Activated T-helper 1 cell treated with Interleukin-2 at 50 U/mL for 16 hours (primary cell): ENCODE results near the gene ASGR2.
"Not testable (repeated sequence)": the region's sequence is repeated elsewhere in the genome, so short reads cannot be mapped to it uniquely, and the experiment has no call there.

Source experiments
- DNase-seq: peaks from one replicate; pipeline ENCODE4 v3.0.0-alpha.2; 2020; ENCODE audit warnings: low read depth

ASGR2 gene

DNA sequence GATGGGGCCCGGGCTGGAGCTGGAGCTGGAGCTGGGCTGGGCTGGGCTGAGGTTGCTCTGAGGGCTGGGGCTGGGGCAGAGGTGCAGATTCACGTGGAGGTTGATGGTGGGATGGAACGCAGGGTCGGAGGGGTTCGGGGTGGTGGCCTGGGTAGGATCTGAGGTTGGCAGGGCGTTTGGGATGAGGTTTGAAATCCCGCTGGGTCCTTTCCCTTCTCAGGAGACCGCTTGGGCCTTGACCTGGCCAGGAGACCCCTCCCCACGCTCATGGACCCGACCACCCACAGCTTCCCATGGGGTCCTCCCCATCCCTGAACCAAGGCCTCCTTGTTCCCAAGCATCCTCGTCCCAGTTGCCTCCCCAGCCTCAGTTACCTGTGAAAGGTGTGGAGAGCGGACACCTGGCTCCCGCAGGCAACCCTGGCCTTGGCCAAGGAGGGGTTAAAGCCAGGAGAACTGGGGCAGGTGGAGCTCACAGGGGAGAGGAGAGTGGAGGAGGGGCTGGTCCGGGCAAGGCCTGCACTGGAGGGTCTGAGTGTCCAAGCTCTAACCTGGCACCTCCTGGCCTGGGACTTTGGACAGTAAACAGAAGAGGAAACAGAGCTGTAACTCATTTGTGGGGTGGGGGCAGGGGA is at the start of gene ASGR2:
ASGR2 (minus strand) TSS at position 582 of the 634 bp plus-strand sequence. CDS start 582 bp downstream, outside the sequence.
- DNase-seq, result no peak

DNA sequence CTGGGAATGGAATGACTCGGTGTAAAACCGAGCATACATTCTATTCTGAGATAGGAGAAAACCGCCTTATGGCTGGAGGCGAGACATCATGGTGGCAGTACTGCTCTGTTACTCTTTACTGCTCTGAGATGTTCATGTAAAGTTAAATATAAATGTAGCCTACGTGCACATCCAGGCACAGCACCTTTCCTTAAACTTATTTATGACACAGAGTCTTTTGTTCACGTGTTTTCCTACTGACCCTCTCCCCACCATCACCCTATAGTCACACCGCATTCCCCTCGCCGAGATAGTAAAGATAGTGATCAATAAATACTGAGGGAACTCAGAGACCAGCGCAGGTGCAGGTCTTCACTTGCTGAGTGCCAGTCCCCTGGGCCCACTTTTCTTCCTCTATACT is 44.9 kb upstream of the ASGR2 start:
- not testable (repeated sequence) for DNase-seq

- DNase-seq, result not testable (repeated sequence)
These were observed 43.8 kb upstream of the ASGR2 start for GRCh38 chr17:7158424-7158823.

DNA sequence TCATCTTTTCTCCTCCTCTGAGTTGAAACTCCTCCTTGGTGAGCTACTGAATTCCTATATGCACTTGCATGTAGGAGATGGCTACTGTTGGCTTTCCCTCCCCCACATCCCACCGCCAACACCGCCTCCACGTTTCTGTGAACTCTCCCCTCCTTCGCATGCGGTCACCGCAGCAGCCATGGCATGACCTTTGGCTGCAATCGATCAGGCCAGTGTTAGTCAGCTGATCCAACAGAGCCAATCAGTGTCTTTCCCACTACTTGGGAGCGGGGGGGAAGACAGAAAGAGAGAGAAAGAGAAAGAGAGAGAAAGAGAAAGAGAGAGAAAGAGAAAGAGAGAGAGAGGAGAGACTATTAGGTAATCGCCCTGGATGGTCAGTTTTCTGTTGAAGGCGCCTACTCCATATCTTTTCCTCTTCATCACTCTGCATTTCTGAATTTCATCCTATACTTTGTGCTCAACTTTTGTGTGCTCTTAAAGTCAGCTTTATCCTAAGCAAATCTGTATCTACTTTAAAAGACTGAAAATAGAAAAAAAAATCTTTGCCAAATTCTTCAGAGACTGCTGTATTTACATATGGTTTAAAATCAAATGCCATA is 41.8 kb upstream of the ASGR2 start:
- DNase-seq, result no peak

GRCh38 chr17:7147772-7148171 is 33.1 kb upstream of the ASGR2 start:
- no peak for DNase-seq

DNA sequence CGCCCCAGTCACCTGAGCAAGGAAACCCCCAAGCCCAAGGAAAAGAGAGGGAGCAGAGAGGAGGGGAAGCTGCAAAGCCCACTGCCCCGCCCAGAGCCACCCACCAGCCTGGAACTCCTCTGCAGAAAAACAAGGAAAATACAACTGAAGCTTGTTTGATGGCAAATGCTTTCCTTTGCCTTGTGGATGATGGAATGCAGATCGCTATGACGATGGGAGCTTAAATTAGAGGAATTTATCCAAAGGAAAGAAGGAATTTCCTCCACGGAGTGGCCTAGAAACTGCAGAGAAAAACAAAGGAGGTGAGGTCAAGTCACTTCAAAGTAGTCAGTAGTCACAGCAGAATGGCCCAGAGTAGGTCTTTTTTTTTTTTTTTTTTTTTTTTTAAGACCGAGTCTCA is 31.5 kb upstream of the ASGR2 start:
- DNase-seq, result no peak

GRCh38 chr17:7144213-7144612 is 29.6 kb upstream of the ASGR2 start:
- no peak for DNase-seq

- DNase-seq, result no peak
These were observed 27.2 kb upstream of the ASGR2 start for GRCh38 chr17:7141824-7142223.

DNA sequence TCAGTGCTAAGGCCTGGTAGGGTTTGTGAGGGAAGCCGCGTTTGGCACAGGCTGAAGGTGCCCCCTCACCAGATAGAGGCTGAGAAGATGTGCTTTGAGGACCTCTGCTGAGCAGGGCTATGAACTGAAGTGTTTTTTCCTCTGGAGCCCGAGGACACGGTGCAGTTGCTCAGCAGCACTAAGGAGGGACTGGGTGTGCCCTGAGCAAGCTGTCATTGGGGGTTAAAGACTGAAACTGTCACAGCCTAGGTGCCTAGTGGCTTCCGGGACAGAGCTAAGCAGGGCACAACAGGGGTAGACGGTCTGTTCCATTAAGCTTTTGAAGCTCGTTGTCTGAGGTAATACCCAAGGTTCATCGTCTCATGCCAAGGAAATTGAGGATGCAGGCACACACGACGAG is 24.8 kb upstream of the ASGR2 start:
- no peak for DNase-seq

- DNase-seq, result no peak
These were observed 24.3 kb upstream of the ASGR2 start for GRCh38 chr17:7138800-7139381.

DNA sequence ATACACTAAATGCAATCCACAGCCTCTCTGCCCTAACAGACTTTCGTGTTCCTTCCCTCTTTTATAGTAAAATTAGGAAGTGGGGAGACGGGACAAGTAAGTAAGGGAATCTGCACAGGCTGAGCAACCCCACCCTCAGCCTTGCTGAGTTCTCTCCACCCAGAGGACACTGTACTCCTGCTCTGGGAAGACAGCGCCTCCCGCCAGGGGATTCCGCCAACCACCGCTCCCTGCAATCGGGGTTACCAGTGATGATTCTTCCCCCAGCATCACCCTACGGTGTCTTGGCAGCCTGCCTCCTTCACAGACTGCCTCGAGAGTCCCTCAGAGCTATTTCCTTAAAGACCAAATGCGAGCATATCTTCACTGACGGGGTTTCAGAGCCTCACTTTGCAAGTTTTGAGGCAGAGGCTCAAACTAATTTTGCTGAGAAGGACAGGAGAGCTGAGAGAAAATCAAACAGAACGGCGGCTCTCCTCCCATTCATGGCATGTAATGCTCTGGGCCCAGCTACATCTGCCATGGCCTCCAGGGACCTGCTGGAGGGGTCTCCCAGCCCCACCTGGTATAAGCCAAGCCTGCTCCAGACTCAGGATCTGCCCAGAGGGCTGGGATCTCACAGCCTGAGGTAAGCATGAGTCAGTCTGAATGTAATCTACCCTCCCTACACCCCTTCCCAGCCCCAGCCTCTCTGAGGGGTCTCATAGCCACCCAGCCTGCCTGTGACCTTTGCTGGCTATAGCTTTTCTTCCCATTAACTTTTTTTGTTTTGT is 22.7 kb upstream of the ASGR2 start:
- no peak for DNase-seq

DNA sequence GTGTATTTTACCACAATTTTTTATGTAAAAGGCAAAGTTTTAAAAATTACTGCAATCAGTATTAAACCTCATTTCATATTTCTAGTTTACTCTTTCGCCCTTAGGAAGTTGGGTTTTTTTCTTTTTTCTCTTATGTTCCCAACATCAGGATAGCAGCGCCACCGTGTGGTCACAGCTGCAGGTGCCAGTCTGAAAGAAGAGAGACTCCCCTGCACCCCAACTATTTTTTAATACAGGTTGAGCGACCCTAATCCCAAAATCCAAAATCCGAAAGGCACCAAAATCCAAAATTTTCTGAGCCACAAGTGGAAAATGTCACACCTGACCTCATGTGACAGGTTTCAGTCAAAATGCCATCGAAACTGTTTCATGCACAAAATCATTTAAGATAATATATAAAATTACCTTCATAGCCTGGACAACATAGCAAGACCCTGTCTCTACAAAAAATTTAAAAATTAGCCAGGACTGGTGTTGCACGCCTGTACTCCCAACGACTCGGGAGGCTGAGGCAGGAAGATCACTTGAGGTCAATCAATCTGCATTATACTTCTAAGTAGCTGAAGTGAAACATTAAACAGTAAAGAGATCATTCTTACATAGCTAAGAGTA is 21.8 kb upstream of the ASGR2 start:
- DNase-seq, result peak; percentile 59

DNA sequence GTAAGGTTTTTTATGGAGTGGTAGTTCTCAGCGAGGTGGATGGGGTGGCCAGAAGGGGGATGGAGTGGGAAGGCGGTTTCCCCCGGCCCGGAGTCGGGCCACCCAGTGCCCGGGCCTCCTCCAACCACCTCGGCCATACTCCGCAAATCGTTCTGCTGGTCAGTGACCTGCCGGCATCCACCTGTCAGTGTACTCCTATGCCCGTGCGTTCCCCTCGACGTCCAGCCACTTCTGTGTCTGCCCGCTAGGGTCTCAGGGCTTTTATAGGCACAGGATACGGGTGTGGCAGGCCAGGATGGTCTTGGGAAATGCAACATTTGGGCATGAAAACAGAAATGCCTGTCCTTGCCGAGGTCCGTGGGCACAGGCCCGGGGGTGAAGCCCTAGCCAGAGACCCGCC is 19.3 kb upstream of the ASGR2 start:
- no peak for DNase-seq

GRCh38 chr17:7133424-7133823 is 18.8 kb upstream of the ASGR2 start:
- peak; percentile 6 for DNase-seq

GRCh38 chr17:7132511-7133094 is 18.0 kb upstream of the ASGR2 start:
- peak; percentile 23 for DNase-seq

DNA sequence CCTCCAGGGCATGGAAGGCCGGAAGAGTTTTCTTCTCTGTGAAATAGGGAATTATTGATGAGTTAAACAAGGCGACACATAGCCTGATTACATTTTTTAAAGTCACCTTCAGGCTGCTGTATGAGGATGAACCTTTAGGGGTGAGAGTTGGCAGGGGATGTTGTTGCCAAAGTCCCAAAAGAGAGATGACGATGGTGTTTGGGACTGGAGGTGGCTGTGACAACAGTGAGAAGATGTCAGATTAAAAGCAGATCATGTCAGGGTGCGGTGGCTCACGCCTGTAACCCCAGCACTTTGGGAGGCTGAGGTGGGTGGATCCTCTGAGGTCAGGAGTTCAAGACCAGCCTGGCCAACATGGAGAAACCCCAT is 16.8 kb upstream of the ASGR2 start:
- DNase-seq, result no peak

- no peak for DNase-seq
These were observed 16.2 kb upstream of the ASGR2 start for GRCh38 chr17:7130621-7131422.

- DNase-seq, result no peak
These were observed 14.7 kb upstream of the ASGR2 start for GRCh38 chr17:7129311-7129710.

- no peak for DNase-seq
These were observed 13.5 kb upstream of the ASGR2 start for GRCh38 chr17:7128160-7128559.

DNA sequence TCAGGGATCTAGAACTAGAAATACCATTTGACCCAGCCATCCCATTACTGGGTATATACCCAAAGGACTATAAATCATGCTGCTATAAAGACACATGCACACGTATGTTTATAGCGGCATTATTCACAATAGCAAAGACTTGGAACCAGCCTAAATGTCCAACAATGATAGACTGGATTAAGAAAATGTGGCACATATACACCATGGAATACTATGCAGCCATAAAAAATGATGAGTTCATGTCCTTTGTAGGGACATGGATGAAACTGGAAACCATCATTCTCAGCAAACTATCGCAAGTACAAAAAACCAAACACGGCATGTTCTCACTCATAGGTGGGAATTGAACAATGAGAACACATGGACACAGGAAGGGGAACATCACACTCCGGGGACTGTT is 12.9 kb upstream of the ASGR2 start:
- DNase-seq, result not testable (repeated sequence)

- DNase-seq, result not testable (repeated sequence)
These were observed 11.8 kb upstream of the ASGR2 start for GRCh38 chr17:7126386-7126785.
